ENCODE data around the gene RABGEF1.
"Not testable (repeated sequence)": the region's sequence is repeated elsewhere in the genome, so short reads cannot be mapped to it uniquely, and the experiment has no call there.

The RABGEF1 gene

GRCh38 chr7:66817208-66817795, 76.8 kb downstream of the RABGEF1 start:
- not testable (repeated sequence) for DNase-seq

DNA sequence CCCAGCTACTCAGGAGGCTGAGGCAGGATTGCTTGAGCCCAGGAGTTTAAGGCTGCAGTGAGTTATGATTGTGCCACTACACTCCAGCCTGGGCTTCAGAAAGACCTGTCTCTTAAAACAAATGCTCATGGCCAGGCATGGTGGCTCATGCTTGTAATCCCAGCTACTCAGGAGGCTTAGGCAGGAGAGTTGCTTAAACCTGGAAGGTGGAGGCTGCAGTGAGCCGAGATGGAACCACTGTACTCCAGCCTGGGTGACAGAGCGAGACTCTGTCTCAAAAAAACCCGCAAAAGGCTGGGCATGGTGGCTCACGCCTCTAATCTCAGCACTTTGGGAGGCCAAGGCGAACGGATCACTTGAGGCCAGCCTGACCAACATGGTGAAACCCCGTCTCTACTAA, 77.4 kb downstream of the RABGEF1 start:
- not testable (repeated sequence) for DNase-seq

GRCh38 chr7:66824041-66824440, 83.5 kb downstream of the RABGEF1 start:
- no peak for DNase-seq

- DNase-seq, result not testable (repeated sequence)
Observed at GRCh38 chr7:66825538-66825937, 85.0 kb downstream of the RABGEF1 start.

DNA sequence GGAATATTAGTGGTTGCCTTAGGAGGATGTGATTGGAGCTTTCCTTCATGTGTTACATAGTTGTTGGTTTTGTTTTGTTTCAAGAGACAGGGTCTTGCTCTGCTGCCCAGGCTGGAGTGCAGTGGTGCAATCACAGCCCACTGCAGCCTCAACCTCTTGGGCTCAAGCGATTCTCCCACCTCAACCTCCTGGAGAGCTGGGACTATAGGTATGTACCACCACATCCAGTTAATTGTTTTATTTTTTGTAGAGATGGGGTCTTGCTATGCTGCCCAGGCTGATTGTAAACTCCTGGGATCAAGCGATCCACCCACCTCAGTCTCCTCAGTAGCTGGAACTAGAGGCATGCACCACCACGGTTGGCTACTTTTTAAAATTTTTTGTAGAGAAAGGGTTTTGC, 86.1 kb downstream of the RABGEF1 start:
- DNase-seq, result no peak

- not testable (repeated sequence) for DNase-seq
Observed at GRCh38 chr7:66830976-66831375, 90.4 kb downstream of the RABGEF1 start.

- no peak for DNase-seq
Observed at GRCh38 chr7:66832531-66833351, 92.2 kb downstream of the RABGEF1 start.

GRCh38 chr7:66837007-66837406, 96.5 kb downstream of the RABGEF1 start:
- no peak for DNase-seq

- no peak for DNase-seq
Observed at GRCh38 chr7:66837661-66838060, 97.1 kb downstream of the RABGEF1 start.

DNA sequence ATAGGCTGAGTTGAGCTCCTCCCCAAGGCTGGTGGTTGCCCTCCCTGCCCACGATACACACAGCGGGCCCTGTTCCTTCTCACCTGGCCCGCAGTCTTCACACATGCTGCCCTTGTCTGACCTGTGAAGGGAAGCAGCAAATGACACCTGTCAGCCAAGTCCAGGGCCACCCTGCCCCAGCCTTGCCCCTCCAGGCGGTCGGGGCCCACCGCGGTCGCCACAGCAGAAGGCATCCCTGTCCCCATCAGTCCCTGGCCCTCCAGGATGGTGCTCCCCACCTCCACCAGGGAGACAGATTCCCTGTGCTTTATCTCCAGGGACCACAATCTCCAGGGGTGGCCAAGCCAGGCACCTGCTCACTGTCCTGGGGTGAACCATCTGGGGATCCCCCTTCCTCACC, 99.3 kb downstream of the RABGEF1 start:
- DNase-seq, result no peak

GRCh38 chr7:66840316-66840715, 99.8 kb downstream of the RABGEF1 start:
- DNase-seq, result no peak

DNA sequence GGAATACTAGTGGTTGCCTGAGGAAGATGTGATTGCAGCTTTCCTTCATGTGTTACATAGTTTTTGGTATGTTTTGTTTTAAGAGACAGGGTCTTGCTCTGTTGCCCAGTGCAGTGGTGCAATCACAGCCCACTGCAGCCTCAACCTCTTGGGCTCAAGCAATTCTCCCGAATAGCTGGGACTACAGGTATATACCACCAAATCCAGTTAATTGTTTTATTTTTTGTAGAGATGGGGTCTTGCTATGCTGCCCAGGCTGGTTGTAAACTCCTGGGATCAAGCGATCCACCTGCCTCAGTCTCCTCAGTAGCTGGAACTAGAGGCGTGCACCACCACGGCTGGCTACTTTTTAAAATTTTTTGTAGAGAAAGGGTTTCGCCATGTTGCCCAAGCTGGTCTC, 101.4 kb downstream of the RABGEF1 start:
- DNase-seq, result no peak

- DNase-seq, result not testable (repeated sequence)
Observed at GRCh38 chr7:66843492-66843891, 103.0 kb downstream of the RABGEF1 start.

- peak; percentile 99 for DNase-seq
Observed at GRCh38 chr7:66844552-66845378, 104.2 kb downstream of the RABGEF1 start.

GRCh38 chr7:66845379-66846095, 105.0 kb downstream of the RABGEF1 start:
- DNase-seq, result no peak

- not testable (repeated sequence) for DNase-seq
Observed at GRCh38 chr7:66846096-66846445, 105.5 kb downstream of the RABGEF1 start.

- not testable (repeated sequence) for DNase-seq
Observed at GRCh38 chr7:66847523-66847855, 107.0 kb downstream of the RABGEF1 start.

GRCh38 chr7:66847879-66848790, 107.6 kb downstream of the RABGEF1 start:
- DNase-seq, result no peak

DNA sequence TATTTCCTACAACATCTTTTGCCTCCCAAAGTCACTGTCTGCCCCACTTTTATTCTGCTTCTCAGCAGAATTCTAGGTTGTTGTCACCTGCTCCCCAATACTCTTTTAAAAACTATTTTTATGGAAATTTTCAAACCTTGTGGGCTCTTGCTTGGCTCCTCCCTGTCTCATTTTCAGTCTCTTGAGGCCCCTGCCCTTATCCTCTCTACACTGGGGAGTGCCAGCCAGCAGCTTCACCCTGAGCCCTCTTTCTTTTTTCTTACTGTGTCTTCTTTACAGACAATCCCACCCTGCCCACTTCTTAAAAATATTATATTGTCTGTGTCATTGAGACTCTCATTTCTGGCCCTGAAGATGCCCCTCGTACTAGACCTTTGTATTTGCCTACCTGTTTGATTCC, 118.8 kb downstream of the RABGEF1 start:
- DNase-seq, result no peak

DNA sequence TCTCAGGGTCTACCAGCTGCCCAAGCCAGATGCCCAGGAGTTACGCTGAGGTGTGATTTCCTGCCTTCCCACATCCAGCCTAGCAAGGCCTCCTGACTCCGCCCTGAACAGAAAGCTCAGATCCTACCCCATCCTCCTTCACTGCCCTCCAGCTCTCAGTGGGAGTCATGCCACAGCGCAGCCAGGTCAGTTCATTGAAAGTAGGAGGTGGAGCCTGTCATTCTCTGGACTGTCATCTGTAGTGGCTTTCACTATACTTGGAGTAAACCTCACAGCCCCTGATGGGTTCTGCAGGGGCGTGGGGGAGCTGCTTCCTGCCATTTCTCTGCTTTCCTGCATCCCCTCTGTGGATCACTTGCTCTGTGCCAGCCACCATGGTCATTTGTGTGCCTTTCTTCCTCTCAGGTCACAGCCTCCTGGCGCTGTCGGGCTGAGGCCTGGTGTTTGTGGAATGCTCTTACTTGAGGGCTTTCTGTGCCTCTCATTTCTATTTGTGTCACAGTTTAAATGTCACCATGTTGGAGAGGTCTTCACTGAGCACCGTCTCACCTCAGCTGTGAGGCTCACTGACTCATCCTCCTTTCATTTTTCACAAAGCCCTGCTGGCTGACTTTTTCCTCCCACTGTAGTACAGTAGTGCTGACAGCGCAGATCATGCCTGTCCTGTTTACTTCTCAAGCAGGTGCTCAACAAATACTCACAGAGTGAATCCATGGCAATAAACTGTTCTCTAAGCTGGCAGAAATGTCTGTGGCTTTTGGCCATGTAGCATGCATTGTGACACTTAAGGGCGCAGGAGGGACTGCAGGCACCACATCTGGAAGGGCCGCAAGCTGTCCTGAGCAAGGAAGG, 119.5 kb downstream of the RABGEF1 start:
- no peak for DNase-seq

DNA sequence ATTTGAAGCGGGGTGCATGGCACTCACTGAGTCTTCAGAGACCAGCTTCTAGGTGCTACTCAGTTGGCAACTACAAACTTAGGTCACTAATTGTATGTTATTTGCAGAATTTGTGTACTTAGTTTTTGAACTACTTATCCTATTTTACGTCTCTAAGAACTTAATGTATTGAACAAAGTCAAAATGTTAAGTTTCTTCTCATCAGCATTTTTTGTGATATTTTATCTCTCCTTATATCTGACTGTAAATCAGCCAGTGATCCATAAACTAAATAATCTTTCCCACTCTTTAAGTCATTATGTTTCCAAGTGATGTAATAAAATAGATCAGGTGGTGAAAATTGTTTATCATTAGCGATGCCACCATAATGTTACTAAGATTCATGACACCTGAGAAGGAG, 120.2 kb downstream of the RABGEF1 start:
- no peak for DNase-seq
